ENCODE results near the gene ETV3.
"Not testable (repeated sequence)": the region's sequence is repeated elsewhere in the genome, so short reads cannot be mapped to it uniquely, and the experiment has no call there.

The ETV3 gene

GRCh38 chr1:157110003-157110402 lies 28.2 kb downstream of the ETV3 start:
- no peak for DNase-seq

GRCh38 chr1:157108448-157108847 lies 29.7 kb downstream of the ETV3 start:
- DNase-seq = no peak

GRCh38 chr1:157107702-157108101 lies 30.5 kb downstream of the ETV3 start:
- DNase-seq = no peak

- DNase-seq = no peak
Observed at GRCh38 chr1:157106813-157107189, 31.4 kb downstream of the ETV3 start.

DNA sequence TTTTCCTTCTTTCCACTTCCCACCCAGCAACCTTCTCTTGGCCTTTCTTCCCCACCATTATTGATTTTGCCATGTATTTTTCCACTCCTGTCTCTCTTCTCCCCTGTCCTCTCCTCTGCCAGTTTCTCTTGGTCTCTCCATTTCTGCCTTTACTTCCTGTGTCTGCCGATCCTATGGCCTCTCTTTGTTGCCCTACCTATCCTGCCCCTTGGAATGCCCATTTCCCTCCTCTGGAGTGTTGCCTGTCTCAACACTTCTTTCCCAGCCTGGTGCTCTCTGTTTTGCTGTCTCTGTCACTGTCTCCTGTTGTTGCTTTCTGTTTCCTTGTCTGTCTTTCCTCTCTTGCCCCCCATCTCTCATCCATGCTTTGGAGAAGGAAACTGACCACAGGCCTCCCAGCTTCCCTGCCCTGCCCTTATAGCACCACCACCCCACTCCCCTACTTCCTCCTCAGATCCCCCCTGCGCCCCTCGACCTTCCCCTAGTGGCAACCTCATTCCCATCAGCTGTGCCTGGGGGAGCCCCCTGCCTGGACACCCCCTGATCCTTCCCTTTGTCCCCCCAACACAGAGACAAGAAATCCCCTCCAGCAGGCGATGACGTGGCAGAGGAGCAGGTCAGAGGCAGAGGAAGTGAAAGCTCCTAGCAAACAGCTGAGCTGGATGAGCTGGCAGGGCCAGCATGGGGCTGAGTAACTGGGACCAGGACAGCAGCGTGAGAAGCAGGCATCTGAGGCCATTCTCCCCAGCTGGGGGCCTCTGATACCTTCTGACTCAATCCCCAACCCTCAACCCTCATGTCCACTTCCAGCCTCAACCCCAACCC lies 32.0 kb downstream of the ETV3 start:
- no peak for DNase-seq

GRCh38 chr1:157105298-157105987 lies 32.8 kb downstream of the ETV3 start:
- no peak for DNase-seq

DNA sequence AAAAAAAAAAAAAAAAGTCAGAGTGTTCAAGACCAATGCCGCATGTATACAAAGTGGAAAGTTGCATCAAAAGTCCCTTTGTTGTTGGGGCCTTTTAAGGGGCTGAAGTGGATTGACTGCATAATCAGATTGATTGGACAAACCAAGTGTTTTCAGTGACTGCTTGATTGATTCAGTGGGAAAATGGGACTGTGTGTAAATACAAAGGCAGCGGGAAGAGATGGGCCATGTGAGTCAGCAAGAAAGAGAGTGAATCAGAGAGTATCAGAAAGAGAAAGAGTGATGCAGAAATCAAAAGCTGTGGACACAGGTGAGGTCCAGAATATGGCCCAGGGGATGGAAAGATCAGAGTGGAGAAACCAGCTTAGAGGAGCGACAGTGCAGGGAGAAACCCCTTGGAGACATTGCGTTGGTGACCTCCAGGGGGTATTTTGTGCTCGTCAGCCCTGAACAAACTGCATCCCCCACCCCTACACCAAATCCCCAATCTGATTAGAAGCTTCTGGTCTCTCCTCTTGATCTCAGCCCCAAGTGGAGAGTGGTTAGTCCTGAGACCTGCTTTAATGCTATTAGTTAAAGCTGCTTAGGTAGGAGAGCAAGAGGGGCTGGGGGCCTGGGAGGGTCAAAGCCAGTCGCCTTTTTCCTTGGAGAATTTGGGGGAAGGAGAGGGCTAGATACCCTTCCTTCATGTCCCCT lies 33.4 kb downstream of the ETV3 start:
- DNase-seq = no peak

DNA sequence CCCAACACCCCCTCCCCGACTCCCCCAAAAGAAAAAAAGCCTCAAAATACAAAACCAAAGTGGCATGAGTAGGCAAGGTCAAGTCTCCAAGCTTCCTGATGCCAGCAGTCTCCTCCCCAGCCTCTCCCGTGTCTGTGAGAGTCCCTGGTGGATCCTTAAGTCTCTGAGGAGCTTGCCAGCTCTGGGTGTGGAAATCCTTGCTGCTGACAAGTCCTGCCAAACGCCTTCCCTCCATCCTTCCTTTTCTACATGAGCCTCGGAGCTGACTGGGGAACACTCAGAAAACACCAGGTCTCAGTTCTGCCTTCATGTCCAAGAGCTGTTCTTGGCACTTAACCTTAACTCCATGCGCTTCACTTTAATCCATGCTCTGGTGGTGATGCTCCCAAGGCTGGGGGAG lies 34.9 kb downstream of the ETV3 start:
- DNase-seq = no peak

DNA sequence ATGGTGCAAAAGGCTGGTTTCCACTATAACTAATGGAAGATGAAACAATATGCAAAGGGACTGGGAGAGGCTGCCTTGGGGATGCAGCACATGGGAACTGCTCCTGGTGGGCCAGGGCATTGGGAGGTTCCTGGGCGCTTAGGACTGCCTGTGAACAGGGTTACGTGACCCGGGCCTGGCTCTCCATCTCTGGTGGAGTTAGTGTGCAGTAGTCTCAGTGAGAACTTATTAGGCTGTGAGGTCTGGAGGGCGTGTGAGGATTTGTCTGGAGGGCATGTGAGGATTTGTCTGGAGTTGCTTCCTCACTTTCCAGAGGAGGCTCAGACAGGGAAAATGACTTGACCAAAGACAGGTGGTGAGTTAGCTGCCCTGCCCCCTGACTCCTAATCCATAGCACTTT lies 37.0 kb downstream of the ETV3 start:
- no peak for DNase-seq

DNA sequence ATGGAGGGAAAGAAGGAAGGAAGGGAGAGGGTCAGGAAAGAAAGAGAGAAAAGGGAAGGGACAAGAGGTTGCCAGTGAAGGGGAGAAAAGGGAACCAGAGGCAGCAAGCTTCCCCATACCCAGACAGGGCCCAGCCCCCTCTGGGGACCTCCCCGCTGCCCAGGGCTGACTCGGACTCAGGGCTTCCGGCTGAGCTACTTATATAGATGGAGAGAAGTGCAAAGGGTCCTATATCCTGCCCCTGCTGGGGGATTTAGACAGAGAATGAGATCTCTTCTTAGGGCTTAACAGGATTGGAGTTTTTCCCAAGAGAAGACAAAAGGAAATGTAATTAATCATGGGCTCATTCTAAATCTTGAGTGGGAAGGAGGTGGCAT lies 38.6 kb downstream of the ETV3 start, which contains the start of gene ETV3L:
TSS of gene ETV3L (minus strand) at position 176 of the 377 bp plus-strand sequence. CDS start 285 bp downstream, outside the sequence.
- no peak for DNase-seq

GRCh38 chr1:157098987-157099632 lies 39.1 kb downstream of the ETV3 start:
- not testable (repeated sequence) for DNase-seq

DNA sequence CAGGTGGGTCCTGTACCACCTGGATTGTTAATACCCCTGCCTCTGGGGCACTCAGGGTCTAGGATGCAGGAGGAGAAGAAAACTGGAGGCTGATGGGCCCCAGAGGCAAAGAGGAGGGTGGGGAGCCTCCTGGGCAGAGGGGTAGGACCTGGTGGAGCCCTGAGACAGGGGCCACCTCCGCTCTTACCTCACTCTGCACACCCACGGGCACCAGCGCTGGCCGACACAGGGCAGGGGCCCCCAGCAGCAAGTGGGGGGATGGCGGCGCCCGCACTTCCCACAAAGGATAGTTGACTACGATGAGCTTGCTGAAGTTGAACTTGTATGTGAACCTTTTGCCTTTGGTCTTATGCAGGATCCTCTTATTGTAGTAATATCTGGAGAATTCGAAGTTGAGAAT lies 39.7 kb downstream of the ETV3 start:
- DNase-seq = no peak

GRCh38 chr1:157097692-157098091 lies 40.5 kb downstream of the ETV3 start:
- no peak for DNase-seq

GRCh38 chr1:157096881-157097280 lies 41.3 kb downstream of the ETV3 start:
- DNase-seq = no peak

- DNase-seq = no peak
Observed at GRCh38 chr1:157095551-157095950, 42.6 kb downstream of the ETV3 start.

DNA sequence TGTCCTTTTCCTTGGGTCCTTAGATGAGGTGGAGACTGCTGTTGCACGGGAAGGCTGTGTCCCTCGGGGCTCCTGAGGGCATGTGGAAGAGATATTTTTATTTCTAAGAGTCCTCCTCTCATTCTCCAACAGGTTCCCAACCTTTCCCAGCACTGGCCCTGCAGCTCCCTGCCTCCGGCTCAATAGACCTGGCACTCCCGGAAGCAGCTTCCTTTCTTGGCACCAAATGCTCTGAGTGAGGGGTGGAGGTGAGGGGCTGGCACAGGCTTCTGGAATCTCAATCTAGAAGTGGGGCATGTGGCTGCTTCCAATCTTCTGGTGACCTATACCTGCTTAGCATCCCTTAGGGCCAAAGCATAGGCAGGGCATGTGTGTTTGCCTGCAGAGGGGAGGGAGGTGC lies 43.1 kb downstream of the ETV3 start:
- no peak for DNase-seq

- DNase-seq = no peak
Observed at GRCh38 chr1:157092831-157093230, 45.4 kb downstream of the ETV3 start.

- no peak for DNase-seq
Observed at GRCh38 chr1:157091668-157092273, 46.4 kb downstream of the ETV3 start.

- DNase-seq = no peak
Observed at GRCh38 chr1:157091186-157091585, 47.0 kb downstream of the ETV3 start.

GRCh38 chr1:157090771-157091170 lies 47.4 kb downstream of the ETV3 start:
- DNase-seq = no peak

- DNase-seq = peak; percentile 42
Observed at GRCh38 chr1:157090196-157090647, 48.0 kb downstream of the ETV3 start.

DNA sequence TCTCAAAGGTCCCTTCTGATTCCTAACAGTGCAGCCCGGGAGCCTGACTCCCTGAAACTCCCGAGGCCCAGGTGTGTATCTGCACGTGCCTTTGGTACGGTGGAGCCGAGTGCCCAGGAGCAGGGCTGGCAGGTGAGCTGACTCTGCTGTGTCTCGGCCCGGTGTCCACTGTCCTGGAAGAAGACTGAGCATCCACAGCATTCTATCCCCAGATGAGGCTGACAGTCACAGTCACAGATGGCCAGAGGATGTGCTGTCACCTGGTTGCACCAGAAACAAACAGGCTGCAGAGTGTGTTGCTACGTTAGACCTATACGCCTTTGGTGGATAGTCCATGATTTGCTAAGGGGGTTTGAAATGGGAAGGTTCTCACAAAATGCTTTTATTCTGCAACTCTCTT lies 48.4 kb downstream of the ETV3 start:
- no peak for DNase-seq

DNA sequence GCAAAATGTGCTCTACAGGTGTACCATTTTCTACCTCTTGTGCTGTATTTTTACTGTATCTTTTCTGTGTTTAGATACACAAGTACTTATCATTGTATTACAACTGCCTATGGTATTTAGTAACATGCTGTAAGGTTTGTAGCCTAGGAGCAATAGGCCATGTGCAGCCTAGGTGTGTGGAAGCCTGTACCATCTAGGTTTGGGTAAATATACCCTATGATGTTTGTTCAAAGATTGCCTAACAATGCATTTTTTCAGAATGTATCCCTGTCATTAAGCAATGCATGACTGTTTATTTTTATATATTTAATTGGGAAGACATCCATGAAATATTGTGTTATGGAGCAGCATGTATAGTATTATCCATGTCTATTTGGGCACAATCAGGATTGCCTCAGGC lies 49.6 kb downstream of the ETV3 start:
- no peak for DNase-seq
